ENCODE results near the gene GJA9.

GJA9 gene

DNA sequence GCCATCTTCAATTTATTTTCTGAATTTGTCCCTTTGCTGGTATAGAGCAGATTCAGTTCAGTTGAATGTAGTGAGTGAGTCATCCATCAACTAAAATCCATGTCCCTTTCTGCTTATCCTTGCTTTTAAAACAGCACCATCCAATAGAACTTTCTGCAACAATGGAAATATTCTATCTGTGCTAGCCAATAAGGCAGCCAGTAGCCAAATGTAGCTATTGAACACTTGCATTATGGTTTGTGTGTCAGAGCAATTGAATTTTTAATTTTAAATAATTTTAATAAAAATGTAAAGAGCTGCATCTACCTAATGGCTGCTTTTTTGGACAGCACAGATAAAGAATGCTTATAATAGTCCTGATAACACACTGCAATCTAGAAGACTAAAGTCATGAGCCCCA, at the start of gene GJA9:
GJA9 (minus strand) TSS at position 101 of the 400 bp plus-strand sequence. CDS start 5,489 bp downstream, outside the sequence.
- TF ChIP-seq POLR2A (IDR thresholded peaks at IDR 0.05; ENCODE audit: low read length) = no peak
- no peak for DNase-seq

DNA sequence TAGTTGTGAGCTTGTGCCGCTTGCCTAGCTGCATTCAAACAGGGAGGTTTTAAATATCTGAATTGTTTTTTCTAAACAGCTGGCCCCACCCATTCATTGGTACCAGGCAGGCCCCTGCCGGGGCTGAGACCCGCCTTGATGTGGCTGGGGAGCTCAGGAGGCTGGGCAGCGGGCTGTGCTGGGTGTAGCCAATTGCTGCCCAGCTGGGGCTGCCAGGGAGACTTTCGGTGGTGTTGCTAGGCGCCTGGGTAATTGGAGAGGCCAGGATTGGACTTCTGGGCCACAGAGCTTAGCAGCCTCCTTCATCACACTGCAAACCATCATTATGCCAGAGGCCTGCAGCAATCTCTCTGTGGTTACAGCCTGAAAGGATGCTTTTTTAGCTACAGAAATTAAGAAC, 48.1 kb upstream of the GJA9 start:
- TF ChIP-seq POLR2A (IDR thresholded peaks at IDR 0.05; ENCODE audit: low read length) (no peak), GATA1 (IDR thresholded peaks at IDR 0.05; ENCODE audit: low read depth, low read length) (no peak)
- DNase-seq = no peak

DNA sequence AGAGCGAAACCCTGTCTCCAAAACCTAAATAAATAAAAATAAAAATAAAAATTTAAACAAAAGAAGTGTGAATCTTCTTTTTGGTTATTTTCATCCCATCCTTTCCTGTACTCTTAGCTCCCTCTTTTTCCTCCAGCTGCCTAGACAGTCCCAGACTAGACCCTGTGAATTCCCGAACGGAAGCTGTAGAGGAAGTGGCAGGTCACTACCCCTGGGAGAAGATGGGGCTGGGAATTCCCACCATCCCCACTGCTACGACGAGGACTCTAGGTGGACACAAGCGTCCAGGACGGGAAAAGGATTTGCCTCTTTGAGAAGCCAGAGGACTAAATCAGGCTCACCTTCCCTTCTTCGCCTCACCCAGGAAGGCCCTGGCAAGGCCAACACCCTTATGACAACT, 47.7 kb upstream of the GJA9 start:
- TF ChIP-seq POLR2A (IDR thresholded peaks at IDR 0.05; ENCODE audit: low read length) = no peak
- no peak for DNase-seq

DNA sequence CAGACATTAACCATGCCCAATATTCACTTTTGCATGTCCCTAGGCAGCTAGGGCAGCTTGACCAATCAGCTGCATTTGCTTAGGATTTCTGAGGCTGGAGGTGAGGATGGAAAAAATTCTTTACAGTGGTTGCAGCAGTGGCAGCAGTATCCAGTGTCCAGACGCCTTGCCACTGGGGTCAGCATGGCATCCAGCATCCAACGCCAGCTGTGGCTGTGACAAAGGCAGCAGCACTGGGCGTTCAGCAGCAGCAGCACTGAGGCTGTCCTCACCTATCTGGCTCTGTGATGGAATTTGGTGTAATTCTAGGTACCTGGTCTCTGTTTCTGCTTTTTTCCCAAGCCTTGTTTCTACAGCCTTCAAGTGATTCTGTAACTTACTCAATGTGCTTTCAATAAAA, 44.7 kb upstream of the GJA9 start:
- DNase-seq = no peak
- no peak for TF ChIP-seq POLR2A (IDR thresholded peaks at IDR 0.05; ENCODE audit: low read length)
- TF ChIP-seq GATA1 (IDR thresholded peaks at IDR 0.05; ENCODE audit: low read depth, low read length) = no peak

DNA sequence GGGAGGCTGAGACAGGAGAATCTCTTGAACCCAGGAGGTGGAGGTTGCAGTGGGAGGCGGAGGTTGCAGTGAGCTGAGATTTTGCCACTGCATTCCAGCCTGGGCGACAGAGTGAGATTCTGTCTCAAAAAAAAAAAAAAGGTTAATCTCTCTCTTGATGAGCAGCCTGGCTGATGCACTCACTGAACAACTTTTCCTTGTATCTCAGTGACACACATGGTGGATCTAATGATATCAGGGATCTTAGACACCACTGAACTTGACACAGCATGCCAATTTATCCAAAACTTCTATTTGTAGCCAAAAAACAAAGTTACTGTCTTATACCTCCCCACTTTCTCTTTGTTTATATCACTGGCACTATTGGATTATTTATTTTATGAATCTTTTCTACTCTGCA, 44.0 kb upstream of the GJA9 start:
- peak; percentile 65 to 86 for DNase-seq
- TF ChIP-seq GATA1 (IDR thresholded peaks at IDR 0.05; ENCODE audit: low read depth, low read length) = no peak
- no peak for TF ChIP-seq POLR2A (IDR thresholded peaks at IDR 0.05; ENCODE audit: low read length)

DNA sequence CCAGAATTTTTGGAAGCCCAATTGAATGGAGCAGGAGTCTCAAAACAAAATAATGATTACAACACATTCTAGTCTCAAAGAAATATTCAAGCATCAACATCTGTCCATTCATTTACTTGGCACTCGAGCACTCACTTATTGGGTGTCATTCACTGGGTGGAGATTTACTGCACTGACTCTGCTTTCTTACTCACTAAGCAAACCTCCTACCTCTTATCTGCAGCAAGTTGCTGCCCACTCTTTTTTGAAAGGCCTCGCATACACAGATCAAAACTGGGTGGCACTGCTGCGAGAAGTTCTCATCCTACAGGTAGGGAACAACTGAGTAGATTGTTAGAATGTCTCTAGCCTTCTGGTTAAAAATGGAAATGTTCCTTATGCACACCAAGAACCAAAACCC, 42.2 kb upstream of the GJA9 start:
- DNase-seq = peak; percentile 30 to 52
- TF ChIP-seq GATA1 (IDR thresholded peaks at IDR 0.05; ENCODE audit: low read depth, low read length) = no peak
- TF ChIP-seq POLR2A (IDR thresholded peaks at IDR 0.05; ENCODE audit: low read length) = no peak

DNA sequence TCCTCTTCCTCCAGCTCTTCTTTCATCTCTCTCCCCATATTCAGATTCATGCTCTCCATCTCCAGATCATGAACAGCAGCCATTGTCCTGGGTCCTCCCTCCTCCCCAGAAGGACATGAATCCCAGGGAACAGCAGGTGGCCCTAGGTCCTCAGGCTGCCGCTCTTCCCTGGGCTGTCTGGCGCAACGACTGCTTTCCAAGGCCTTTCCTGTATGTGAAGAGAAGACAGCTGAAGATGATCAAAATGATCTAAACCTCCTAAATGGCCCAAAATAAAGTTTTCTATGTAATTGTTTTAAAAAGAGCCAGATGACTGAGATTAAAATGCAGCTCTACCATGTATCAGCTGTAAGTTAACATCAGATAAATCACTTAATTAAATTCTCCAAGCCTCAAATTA, 37.7 kb upstream of the GJA9 start:
- TF ChIP-seq POLR2A (IDR thresholded peaks at IDR 0.05; ENCODE audit: low read length) (no peak), GATA1 (IDR thresholded peaks at IDR 0.05; ENCODE audit: low read depth, low read length) (no peak)
- DNase-seq = no peak

DNA sequence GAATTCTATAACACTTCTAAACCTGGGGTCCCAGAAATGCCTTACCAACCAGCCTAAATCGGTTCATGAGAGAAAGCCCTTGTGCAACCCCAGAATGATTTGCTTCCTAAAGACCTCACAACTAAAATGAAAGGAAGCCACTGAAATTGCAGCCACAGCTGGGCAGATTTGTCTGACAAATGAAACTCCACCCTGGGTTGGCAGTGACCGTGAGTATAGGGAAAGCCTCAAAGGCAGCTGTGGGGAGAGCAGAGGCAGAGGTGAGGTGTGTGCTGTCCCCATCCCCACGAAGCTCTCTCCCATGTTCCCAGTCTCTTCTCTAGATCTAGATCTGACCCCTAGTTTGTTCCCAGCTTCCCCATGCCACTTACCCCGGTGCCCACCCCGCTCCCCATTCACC, 37.2 kb upstream of the GJA9 start:
- no peak for TF ChIP-seq POLR2A (IDR thresholded peaks at IDR 0.05; ENCODE audit: low read length)
- TF ChIP-seq GATA1 (IDR thresholded peaks at IDR 0.05; ENCODE audit: low read depth, low read length) = no peak
- peak in 1 of 2 experiments; percentile 22 for DNase-seq

DNA sequence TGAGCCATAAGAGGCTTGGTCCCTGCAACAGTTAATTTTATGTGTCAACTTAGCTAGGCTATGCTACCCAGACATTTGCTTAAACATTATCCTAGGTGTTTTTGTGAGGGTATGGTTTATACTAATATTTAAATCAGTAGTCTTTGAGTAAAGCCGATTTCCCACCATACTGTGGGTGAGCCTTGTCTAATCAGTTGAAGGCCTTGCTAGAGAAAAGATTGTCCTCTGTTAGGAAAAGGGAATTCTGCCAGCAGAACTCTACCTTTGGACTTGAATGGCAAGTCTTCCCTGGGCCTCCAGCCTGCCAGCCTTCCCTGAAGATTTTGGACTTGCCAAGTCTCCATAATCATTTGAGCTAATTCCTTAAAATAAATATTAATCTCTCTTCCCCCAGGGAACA, 36.4 kb upstream of the GJA9 start:
- DNase-seq = no peak
- no peak for TF ChIP-seq POLR2A (IDR thresholded peaks at IDR 0.05; ENCODE audit: low read length)
- TF ChIP-seq GATA1 (IDR thresholded peaks at IDR 0.05; ENCODE audit: low read depth, low read length) = no peak

DNA sequence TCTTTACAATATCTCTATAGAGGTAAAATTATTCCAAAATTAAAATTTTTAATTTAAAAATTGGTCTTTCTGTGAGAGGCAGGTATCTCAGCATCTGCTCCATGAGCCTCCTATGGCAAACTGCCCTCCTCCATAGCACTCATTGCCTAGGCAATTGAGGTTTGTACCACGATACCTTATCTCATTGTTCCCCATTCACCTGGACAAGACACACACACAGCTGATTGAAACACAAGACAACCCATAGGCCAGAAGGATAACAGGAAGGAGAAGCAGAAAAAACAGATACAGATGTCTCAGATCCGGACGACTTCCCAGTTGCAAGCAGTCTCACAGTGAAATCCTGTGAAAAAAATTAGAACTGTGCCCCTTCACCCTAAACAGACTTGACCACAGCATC, 36.0 kb upstream of the GJA9 start:
- peak in 1 of 2 experiments; percentile 16 for DNase-seq
- TF ChIP-seq POLR2A (IDR thresholded peaks at IDR 0.05; ENCODE audit: low read length) = no peak

DNA sequence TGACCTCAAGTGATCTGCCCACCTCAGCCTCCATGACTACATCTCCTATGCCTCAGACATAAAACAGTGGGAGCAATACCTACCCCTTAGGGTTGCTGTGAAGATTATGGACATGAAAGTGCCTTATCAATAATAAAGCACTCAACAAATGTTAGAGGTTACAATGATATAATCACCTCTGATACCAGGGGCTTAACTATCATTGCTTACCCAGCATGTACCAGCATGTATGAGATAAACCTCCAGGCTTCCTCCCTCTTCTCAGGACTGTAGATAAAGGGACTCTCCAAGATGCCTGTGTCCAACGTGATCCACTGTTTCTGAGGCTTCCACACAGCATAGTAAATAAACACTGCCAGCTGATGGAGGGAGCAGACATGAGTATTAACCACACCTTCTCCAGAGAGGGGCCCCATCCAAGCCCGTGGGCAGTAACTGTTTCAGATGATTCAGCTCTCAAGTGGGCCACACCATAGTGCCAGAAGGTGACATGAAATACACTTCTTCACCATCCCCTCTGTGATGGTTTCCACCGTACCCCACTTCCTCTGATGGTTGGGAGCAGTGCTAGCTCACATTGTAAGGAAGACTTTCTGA, 34.1 kb upstream of the GJA9 start:
- DNase-seq = peak; percentile 89 to 98
- TF ChIP-seq GATA1 (IDR thresholded peaks at IDR 0.05; ENCODE audit: low read depth, low read length) (peak; percentile 77), POLR2A (IDR thresholded peaks at IDR 0.05; ENCODE audit: low read length) (peak; percentile 48)

DNA sequence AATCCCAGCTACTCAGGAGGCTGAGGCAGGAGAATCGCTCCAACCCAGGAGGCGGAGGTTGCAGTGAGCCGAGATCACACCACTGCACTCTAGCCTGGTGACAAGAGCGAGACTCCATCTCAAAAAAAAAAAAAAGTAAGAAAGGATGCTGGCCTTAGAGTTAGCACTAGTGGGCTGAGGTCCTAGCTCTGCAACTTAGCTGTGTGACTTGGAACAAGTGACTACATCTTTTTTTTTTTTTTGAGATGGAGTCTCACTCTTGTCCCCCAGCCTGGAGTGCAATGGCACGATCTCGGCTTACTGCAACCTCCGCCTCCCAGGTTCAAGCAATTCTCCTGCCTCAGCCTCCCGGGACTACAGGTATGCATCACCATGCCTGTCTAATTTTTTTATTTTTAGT, 33.5 kb upstream of the GJA9 start:
- DNase-seq = peak in 1 of 2 experiments; percentile 52

DNA sequence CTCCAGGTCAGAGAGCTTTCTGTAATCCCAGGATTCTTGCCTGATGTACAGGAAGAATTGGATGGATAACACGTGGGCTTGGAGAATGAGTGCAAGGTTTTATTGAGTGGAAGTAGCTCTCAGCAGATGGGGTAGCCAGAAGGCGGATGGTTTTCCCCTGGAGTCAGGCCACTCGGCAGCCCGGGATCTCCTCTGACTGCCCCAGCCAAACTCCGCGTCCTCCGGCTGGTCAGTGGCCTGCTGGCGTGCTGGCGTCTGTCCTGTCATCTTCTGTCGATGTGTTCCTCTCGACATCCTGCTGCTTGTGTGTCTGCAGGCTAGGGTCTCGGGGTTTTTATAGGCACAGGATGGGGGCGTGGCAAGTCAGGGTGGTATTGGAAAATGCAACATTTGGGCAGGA, 27.4 kb upstream of the GJA9 start:
- DNase-seq = no peak
- TF ChIP-seq GATA1 (IDR thresholded peaks at IDR 0.05; ENCODE audit: low read depth, low read length) (no peak), POLR2A (IDR thresholded peaks at IDR 0.05; ENCODE audit: low read length) (no peak)

DNA sequence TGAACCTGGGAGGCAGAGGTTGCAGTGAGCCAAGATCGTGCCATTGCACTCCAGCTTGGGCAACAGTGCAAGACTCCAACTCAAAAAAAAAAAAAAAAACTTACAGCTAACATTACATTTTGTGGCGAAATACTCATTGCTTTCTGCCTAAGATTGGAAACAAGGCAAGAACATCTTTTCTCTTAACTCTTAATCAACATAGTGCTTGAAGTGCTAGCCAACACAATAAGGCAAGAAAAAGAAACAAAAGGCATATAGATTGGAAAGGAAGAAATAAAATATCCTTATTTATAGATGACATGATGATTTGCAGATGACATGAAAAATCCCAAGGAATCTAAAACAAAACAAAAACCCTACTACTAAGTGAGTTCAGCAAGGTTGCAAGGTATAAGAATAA, 24.6 kb upstream of the GJA9 start:
- TF ChIP-seq GATA1 (IDR thresholded peaks at IDR 0.05; ENCODE audit: low read depth, low read length) = no peak
- TF ChIP-seq POLR2A (IDR thresholded peaks at IDR 0.05; ENCODE audit: low read length) = no peak
- DNase-seq = no peak

DNA sequence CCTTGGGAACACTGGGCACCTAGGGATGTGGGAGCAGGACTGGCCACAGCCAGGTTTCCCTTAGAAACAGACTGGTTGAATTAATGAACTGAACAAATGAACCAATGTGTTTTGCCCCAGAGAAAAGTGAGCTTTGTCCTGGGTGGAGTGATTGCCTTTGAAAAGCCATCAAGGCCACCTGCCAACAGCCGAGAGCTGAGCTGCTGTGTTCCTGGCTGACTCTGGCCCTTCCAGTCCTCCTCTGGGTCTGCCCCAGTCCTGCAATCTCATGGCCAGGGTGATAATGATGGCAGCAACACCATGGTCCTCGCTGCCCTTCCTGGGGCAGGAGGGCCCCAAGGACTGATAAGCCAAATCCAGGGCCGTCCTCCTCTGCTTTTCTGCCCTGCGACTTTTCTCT, 18.2 kb upstream of the GJA9 start:
- TF ChIP-seq GATA1 (IDR thresholded peaks at IDR 0.05; ENCODE audit: low read depth, low read length) = no peak
- no peak for TF ChIP-seq POLR2A (IDR thresholded peaks at IDR 0.05; ENCODE audit: low read length)
- peak in 1 of 2 experiments; percentile 10 for DNase-seq

DNA sequence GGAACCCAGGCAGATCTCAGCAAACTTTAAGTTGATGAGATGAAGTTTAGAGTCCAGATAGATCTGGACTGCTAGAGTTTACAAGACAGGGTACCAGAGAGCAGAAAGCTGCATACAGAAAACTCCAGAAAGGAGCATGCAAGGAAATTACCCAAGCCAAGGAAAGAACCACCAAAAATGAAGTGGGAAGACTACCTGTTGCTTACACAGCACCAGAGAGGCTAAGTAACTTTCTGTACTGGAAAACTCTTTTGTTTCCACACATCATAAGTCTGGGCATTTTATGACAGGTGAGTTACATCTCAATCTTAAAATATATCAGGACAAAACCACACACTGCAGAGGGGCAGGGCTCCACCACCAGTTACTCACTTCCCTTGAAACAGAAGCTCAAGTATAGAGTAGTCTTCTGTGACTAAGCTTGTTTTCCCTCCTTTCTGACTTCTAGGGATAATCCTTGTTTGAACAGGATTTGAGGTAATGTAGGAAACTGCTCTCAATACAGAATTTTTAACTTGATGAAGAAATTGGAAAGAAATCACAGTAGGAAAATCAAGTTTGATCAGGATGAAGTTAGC, 17.4 kb upstream of the GJA9 start:
- TF ChIP-seq GATA1 (IDR thresholded peaks at IDR 0.05; ENCODE audit: low read depth, low read length) = no peak
- no peak for TF ChIP-seq POLR2A (IDR thresholded peaks at IDR 0.05; ENCODE audit: low read length)
- DNase-seq = no peak

All from erythroblast (primary cell).